Transverse colon (tissue), 4 donors: ENCODE results near the gene THTPA.

Source experiments
- EP300 ChIP-seq: sonication (generic); formaldehyde crosslinking; IDR thresholded peaks from one replicate; pipeline ENCODE4 v1.6.1; 2017; ENCODE audit warnings: antibody characterized with exemption, low read depth
- POLR2A ChIP-seq: fragments of 450-650 bp; IDR thresholded peaks from one replicate; pipeline ENCODE4 v1.6.1; 2016; ENCODE audit warnings: antibody characterized with exemption, mild to moderate bottlenecking, moderate library complexity
- POLR2AphosphoS5 ChIP-seq, 3 donors: sonication (generic); formaldehyde crosslinking; IDR thresholded peaks; one replicate each; pipeline ENCODE4 v1.6.1; 2016; ENCODE audit warnings: antibody characterized with exemption in 3 of 3
- TF ChIP-seq, protein P1 (sequence below), 5 experiments: fragments of 200-600 bp in 3 of 5; fragments of 450-650 bp in 2 of 5; sonication (generic) in 3 of 5; IDR thresholded peaks; 1 replicate in 2 of 5; 2 replicates in 3 of 5; pipeline ENCODE4 v1.5.1; 2016 to 2017; ENCODE audit warnings: antibody characterized with exemption in 5 of 5, inconsistent platforms in 3 of 5, mild to moderate bottlenecking in 2 of 5, moderate library complexity in 1 of 5

DNA sequence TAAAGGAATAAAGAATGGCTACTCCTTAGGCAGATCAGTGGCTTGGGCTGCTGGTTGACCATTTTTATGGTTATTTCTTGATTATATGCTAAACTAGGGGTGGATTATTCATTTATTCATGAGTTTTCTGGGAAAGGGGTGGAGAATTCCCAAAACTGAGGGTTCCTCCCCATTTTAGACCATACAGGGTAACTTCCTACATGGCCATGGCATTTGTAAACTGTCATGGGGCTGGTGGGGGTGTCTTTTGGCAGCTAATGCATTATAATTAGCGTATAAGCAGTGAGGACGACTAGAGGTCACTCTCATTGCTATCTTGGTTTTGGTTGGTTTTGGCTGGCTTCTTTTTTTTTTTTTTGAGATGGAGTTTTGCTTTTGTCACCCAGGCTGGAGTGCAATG is 48.1 kb downstream of the THTPA start:
- no peak for TF ChIP-seq POLR2AphosphoS5 (IDR thresholded peaks at IDR 0.05)
- TF ChIP-seq, protein P1, sequence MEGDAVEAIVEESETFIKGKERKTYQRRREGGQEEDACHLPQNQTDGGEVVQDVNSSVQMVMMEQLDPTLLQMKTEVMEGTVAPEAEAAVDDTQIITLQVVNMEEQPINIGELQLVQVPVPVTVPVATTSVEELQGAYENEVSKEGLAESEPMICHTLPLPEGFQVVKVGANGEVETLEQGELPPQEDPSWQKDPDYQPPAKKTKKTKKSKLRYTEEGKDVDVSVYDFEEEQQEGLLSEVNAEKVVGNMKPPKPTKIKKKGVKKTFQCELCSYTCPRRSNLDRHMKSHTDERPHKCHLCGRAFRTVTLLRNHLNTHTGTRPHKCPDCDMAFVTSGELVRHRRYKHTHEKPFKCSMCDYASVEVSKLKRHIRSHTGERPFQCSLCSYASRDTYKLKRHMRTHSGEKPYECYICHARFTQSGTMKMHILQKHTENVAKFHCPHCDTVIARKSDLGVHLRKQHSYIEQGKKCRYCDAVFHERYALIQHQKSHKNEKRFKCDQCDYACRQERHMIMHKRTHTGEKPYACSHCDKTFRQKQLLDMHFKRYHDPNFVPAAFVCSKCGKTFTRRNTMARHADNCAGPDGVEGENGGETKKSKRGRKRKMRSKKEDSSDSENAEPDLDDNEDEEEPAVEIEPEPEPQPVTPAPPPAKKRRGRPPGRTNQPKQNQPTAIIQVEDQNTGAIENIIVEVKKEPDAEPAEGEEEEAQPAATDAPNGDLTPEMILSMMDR (IDR thresholded peaks at IDR 0.05): no peak
- TF ChIP-seq POLR2A: no peak
- no peak for TF ChIP-seq EP300
